Measurements from ENCODE around the gene KCNJ9. TPM values are rescaled to one million over a fixed set of nuclear protein-coding genes. Genes with fewer than 3 reads are reported as not detected.

KCNJ9 gene
- total and polyA plus RNA-seq, 2 of the 13 experiments (the other 11 are each of a cell fraction or from before 2014, with no cell fraction given), result not detected

GRCh38 chr1:160092366-160093068 lies 11.2 kb downstream of the KCNJ9 start:
- Histone ChIP-seq H4K20me1 (ENCODE audit: insufficient read depth, low read length) (no peaks in the 10 kb centered on the region), H3K79me2 (ENCODE audit: insufficient read depth, low read length) (peaks cover 13% of the 10 kb centered on the region), H3K4me2 (ENCODE audit: low read depth, low read length) (no peak overlapping the region), H3K4me1 (ENCODE audit: insufficient read depth, low read length) (peaks cover 41% of the 10 kb centered on the region), H3K9ac (ENCODE audit: insufficient read depth, low read depth, low read length) (no peak overlapping the region), H3K9me3 (ENCODE audit: low read length) (no peaks in the 10 kb centered on the region), H2AFZ (ENCODE audit: low read length) (no peak overlapping the region), H3K36me3 (replicated peaks in 1 of 2; ENCODE audit: control insufficient read depth in 1 of 2, insufficient read depth in 2 of 2, low read length in 2 of 2) (peaks cover 10 to 13% of the 10 kb centered on the region in 2 experiments; a peak in 4 of 5 replicates), H3K27me3 (ENCODE audit: control insufficient read depth in 1 of 2, insufficient read depth in 2 of 2, low read length in 2 of 2) (no peaks in the 10 kb centered on the region), H3K4me3 (replicated peaks in 1 of 3; ENCODE audit: insufficient read depth in 1 of 3, low read depth in 2 of 3, low read length in 3 of 3) (no peak overlapping the region), H3K27ac (ENCODE audit: extremely low read length, insufficient read depth, low read length) (no peak overlapping the region)
- in situ Hi-C loops (cut with HindIII; ENCODE audit: extremely low pct_ligation_motif_present, low pct_unique_long_range_greater_than_20kb) (no loop called here), intact Hi-C loops (cut with micrococcal nuclease; ENCODE audit: unreplicated experiment) (no loop called here)
- DNase-seq (ENCODE audit: low spot score), result no peak
- TF ChIP-seq TBL1XR1 (IDR thresholded peaks at IDR 0.05; ENCODE audit: borderline replicate concordance, low read length, partially characterized antibody), result no peak
- no peak for TF ChIP-seq HNRNPK (IDR thresholded peaks at IDR 0.05; ENCODE audit: low read depth, low read length, poor library complexity, severe bottlenecking)
- no peak for TF ChIP-seq ZNF572 (CRISPR knock-in tag; IDR thresholded peaks at IDR 0.05)
- peak; percentile 42 for TF ChIP-seq AGO2 (optimal IDR thresholded peaks at IDR 0.05; ENCODE audit: low read depth, low read length)
- TF ChIP-seq RBFOX2 (IDR thresholded peaks at IDR 0.05; ENCODE audit: low read depth, low read length), result 0 out of 2 replicates have a peak, but pooled peaks have one; percentile 33
- no peak for TF ChIP-seq ZNF530 (CRISPR knock-in tag; IDR thresholded peaks at IDR 0.05; ENCODE audit: low read depth)
- TF ChIP-seq ATF3 (CRISPR knock-in tag; IDR thresholded peaks at IDR 0.05), result no peak
- no peak for TF ChIP-seq TOE1 (CRISPR knock-in tag; IDR thresholded peaks at IDR 0.05)
- TF ChIP-seq ZNF841 (CRISPR knock-in tag; IDR thresholded peaks at IDR 0.05; ENCODE audit: borderline replicate concordance), result no peak
- BruUV-seq (replicated peaks), result no TSS peak
- 98% methylated on average over 10 of the region's 32 CpGs for WGBS (ENCODE audit: low lambda C conversion rate)
- ATAC-seq, result no peak
- ChIA-PET POLR2A (no interaction called here), CTCF (ENCODE audit: low intra/inter-chr PET ratio, low total read pairs) (no interaction called here)
- no peak for FAIRE-seq
